Measurements from ENCODE around the gene USP15. TPM values are rescaled to one million over a fixed set of nuclear protein-coding genes. Genes with fewer than 3 reads are reported as not detected.

USP15 gene
- total RNA-seq, 1 experiment from 2014 or later = 14.1 TPM

GRCh38 chr12:62273724-62274380, 13.6 kb downstream of the USP15 start:
- DNase-seq (ENCODE audit: low spot score) = no peak
- in situ Hi-C loops (cut with HindIII; ENCODE audit: low sequenced_read_pairs) = no loop called here

- in situ Hi-C loops (cut with HindIII; ENCODE audit: low sequenced_read_pairs) = no loop called here
- no peak for DNase-seq (ENCODE audit: low spot score)
These were observed 17.8 kb downstream of the USP15 start for GRCh38 chr12:62278022-62278421.

- in situ Hi-C loops (cut with HindIII; ENCODE audit: low sequenced_read_pairs) = no loop called here
- DNase-seq (ENCODE audit: low spot score) = no peak
These were observed 18.9 kb downstream of the USP15 start for GRCh38 chr12:62279058-62279457.

- in situ Hi-C loops (cut with HindIII; ENCODE audit: low sequenced_read_pairs) = no loop called here
- no peak for DNase-seq (ENCODE audit: low spot score)
These were observed 19.8 kb downstream of the USP15 start for GRCh38 chr12:62279961-62280360.

- DNase-seq (ENCODE audit: low spot score) = no peak
- in situ Hi-C loops (cut with HindIII; ENCODE audit: low sequenced_read_pairs) = no loop called here
These were observed 22.0 kb downstream of the USP15 start for GRCh38 chr12:62282057-62282774.

- DNase-seq (ENCODE audit: low spot score) = no peak
- in situ Hi-C loops (cut with HindIII; ENCODE audit: low sequenced_read_pairs) = no loop called here
These were observed 24.5 kb downstream of the USP15 start for GRCh38 chr12:62284749-62285148.

- no peak for DNase-seq (ENCODE audit: low spot score)
- in situ Hi-C loops (cut with HindIII; ENCODE audit: low sequenced_read_pairs) = no loop called here
These were observed 25.1 kb downstream of the USP15 start for GRCh38 chr12:62285284-62285683.

- no peak for DNase-seq (ENCODE audit: low spot score)
- in situ Hi-C loops (cut with HindIII; ENCODE audit: low sequenced_read_pairs) = no loop called here
These were observed 28.1 kb downstream of the USP15 start for GRCh38 chr12:62288328-62288727.

- in situ Hi-C loops (cut with HindIII; ENCODE audit: low sequenced_read_pairs) = no loop called here
These were observed 30.6 kb downstream of the USP15 start for GRCh38 chr12:62290846-62291245.

GRCh38 chr12:62291864-62292760, 31.9 kb downstream of the USP15 start:
- in situ Hi-C loops (cut with HindIII; ENCODE audit: low sequenced_read_pairs) = no loop called here
- DNase-seq (ENCODE audit: low spot score) = no peak

More at GRCh38 chr12:62290846-62291245, 30.6 kb downstream of the USP15 start:
- no peak for DNase-seq (ENCODE audit: low spot score)

- in situ Hi-C loops (cut with HindIII; ENCODE audit: low sequenced_read_pairs) = no loop called here
- no peak for DNase-seq (ENCODE audit: low spot score)
These were observed 32.6 kb downstream of the USP15 start for GRCh38 chr12:62292761-62293344.

GRCh38 chr12:62294378-62294777, 34.2 kb downstream of the USP15 start:
- no peak for DNase-seq (ENCODE audit: low spot score)
- in situ Hi-C loops (cut with HindIII; ENCODE audit: low sequenced_read_pairs) = no loop called here

- in situ Hi-C loops (cut with HindIII; ENCODE audit: low sequenced_read_pairs) = no loop called here
- no peak for DNase-seq (ENCODE audit: low spot score)
These were observed 35.8 kb downstream of the USP15 start for GRCh38 chr12:62296001-62296400.

- DNase-seq (ENCODE audit: low spot score) = no peak
- in situ Hi-C loops (cut with HindIII; ENCODE audit: low sequenced_read_pairs) = no loop called here
These were observed 37.1 kb downstream of the USP15 start for GRCh38 chr12:62297321-62297720.

GRCh38 chr12:62299617-62300016, 39.4 kb downstream of the USP15 start:
- no peak for DNase-seq (ENCODE audit: low spot score)
- in situ Hi-C loops (cut with HindIII; ENCODE audit: low sequenced_read_pairs) = no loop called here

GRCh38 chr12:62301080-62301798, 41.0 kb downstream of the USP15 start:
- no peak for DNase-seq (ENCODE audit: low spot score)
- in situ Hi-C loops (cut with HindIII; ENCODE audit: low sequenced_read_pairs) = no loop called here

GRCh38 chr12:62301799-62302133, 41.6 kb downstream of the USP15 start:
- in situ Hi-C loops (cut with HindIII; ENCODE audit: low sequenced_read_pairs) = no loop called here
- DNase-seq (ENCODE audit: low spot score) = no peak

GRCh38 chr12:62304560-62304959, 44.4 kb downstream of the USP15 start:
- in situ Hi-C loops (cut with HindIII; ENCODE audit: low sequenced_read_pairs) = no loop called here
- DNase-seq (ENCODE audit: low spot score) = no peak

GRCh38 chr12:62305778-62306177, 45.6 kb downstream of the USP15 start:
- in situ Hi-C loops (cut with HindIII; ENCODE audit: low sequenced_read_pairs) = no loop called here

More at GRCh38 chr12:62305778-62306177, 45.6 kb downstream of the USP15 start:
- DNase-seq (ENCODE audit: low spot score) = no peak
